Mucosa of stomach (tissue), 1 donor: ENCODE data around the gene DAO.

Source experiments
- H3K27me3 ChIP-seq: one replicate; pipeline ENCODE4 v1.7.0; 2013; ENCODE audit warnings: mild to moderate bottlenecking, low read length; ENCODE audit not compliant: control insufficient read depth, insufficient read depth
- H3K36me3 ChIP-seq: one replicate; pipeline ENCODE4 v1.7.0; 2013; ENCODE audit warnings: low read length; ENCODE audit not compliant: control insufficient read depth, insufficient read depth
- H3K4me1 ChIP-seq: one replicate; pipeline ENCODE4 v1.7.0; 2013; ENCODE audit warnings: mild to moderate bottlenecking, low read length; ENCODE audit not compliant: control insufficient read depth, insufficient read depth
- H3K4me3 ChIP-seq: one replicate; pipeline ENCODE4 v1.7.0; 2013; ENCODE audit warnings: low read length
- H3K9ac ChIP-seq: one replicate; pipeline ENCODE4 v1.7.0; 2013; ENCODE audit warnings: mild to moderate bottlenecking, low read length, moderate library complexity
- H3K9me3 ChIP-seq: one replicate; pipeline ENCODE4 v1.7.0; 2013; ENCODE audit warnings: mild to moderate bottlenecking, low read length, moderate library complexity; ENCODE audit not compliant: control insufficient read depth
- donor health status: Pancreatic carcinoma.

Gene DAO

DNA sequence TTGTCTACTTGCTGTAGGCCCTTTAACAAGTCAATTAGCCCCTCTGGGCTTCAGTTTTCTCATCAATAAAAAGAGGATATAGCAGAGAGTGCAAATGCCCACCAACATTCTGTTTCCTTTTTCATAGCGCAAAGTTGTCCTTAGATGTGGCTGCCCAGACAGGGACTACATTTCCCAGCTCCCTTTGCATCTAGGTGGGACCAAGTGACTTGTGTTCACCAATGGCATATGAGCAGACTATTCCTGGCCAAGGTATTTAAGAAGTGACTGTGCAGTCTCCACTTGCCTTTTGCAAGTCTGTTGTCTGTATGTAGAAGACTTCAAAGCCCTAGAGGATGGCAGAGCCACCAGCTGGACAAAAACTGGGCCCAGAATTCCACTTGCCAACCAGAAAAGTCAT, 59.7 kb downstream of the DAO start:
- no peaks in the 10 kb centered on the region for H3K36me3 ChIP-seq
- H3K4me3 ChIP-seq, result no peak overlapping the region
- H3K27me3 ChIP-seq, result no peaks in the 10 kb centered on the region
- no peaks in the 10 kb centered on the region for H3K4me1 ChIP-seq
- no peak overlapping the region for H3K9ac ChIP-seq
- H3K9me3 ChIP-seq, result no peaks in the 10 kb centered on the region

DNA sequence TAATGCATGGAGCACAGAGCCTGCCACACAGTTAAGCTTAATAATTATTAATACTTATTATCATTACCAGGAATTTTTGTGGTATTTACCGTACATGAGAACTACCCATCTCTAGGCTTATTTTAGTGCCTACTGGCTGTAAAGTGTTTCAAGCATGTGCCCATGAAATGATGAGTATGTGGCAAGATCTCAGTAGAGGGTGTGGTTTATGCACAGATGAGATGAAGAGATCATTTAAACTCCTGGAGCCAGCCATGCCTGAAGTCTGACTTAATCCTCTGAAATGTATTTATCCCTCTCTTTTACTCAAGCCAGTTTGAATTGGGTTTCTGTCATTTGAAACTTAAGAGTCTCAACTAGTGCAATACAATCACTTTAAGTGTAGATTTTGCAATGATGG, 60.2 kb downstream of the DAO start:
- Histone ChIP-seq H3K27me3 (no peaks in the 10 kb centered on the region), H3K9me3 (no peaks in the 10 kb centered on the region), H3K36me3 (no peaks in the 10 kb centered on the region), H3K4me3 (no peak overlapping the region), H3K4me1 (no peaks in the 10 kb centered on the region), H3K9ac (no peak overlapping the region)

DNA sequence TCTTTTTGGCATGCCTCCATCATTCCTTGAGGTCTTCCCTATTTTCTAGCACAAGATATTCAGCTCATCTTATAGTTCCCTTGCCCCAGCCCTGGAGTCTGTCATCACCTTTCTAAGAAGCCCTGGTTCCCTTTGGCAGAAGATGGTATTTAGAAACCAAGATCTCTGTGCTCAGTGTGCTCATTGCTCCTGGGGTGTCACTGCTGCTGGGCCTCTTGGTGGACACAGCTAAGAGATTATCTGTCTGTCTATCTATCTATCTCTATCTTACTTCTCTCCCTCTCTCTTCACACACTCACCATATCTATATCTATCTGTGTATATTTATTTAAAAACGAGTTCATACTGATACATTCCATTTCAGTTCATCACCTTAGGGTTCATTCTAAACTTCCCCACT, 67.2 kb downstream of the DAO start:
- H3K4me3 ChIP-seq, result no peak overlapping the region

DNA sequence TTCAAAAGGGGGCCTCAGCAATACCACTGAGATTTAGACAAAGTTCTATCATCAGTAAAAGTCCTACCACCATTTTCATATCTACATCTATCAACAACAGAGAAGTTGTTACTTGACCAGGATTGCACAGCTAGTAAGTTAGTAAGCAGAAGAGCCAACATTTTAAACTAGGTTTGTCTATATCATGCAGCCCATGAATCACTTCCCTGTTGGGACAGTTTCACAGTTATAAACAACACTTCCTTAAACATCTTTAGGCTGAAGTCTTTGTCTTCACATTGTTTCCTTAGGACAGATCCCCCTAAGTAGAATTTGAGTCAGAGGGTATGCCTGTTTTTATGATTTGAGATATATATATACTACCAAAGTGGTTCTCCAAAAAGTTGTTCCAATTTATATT, 68.5 kb downstream of the DAO start:
- Histone ChIP-seq H3K27me3 (no peaks in the 10 kb centered on the region), H3K4me3 (no peak overlapping the region), H3K4me1 (no peaks in the 10 kb centered on the region), H3K9me3 (no peaks in the 10 kb centered on the region), H3K36me3 (no peaks in the 10 kb centered on the region), H3K9ac (no peak overlapping the region)

More for the DNA sequence above, 67.2 kb downstream of the DAO start:
- no peaks in the 10 kb centered on the region for H3K9me3 ChIP-seq
- no peak overlapping the region for H3K9ac ChIP-seq
- no peaks in the 10 kb centered on the region for H3K36me3 ChIP-seq
- no peaks in the 10 kb centered on the region for H3K4me1 ChIP-seq
- no peaks in the 10 kb centered on the region for H3K27me3 ChIP-seq

DNA sequence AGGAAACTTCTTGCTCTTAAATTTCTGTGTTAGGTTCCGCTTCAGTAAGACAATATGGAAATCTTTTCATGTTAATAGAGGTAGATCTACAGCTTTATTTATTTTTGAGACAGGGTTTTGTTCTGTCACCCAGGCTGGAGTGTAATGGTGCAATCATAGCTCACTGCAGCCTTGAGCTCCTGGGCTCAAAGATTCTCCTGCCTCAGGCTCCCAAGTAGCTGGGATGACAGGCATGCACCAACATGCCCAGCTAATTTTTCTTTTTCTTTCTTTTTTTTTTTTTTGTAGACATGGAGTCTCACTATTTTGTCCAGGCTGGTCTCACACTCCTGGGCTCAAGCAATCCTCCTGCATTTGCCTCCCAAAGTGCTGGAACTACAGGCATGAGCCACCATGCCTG, 70.1 kb downstream of the DAO start:
- Histone ChIP-seq H3K4me3 (no peak overlapping the region), H3K9me3 (no peaks in the 10 kb centered on the region), H3K4me1 (no peaks in the 10 kb centered on the region), H3K27me3 (no peaks in the 10 kb centered on the region), H3K36me3 (no peaks in the 10 kb centered on the region), H3K9ac (no peak overlapping the region)
